GM12865 (cell line): Measurements from ENCODE around the gene EMX1.

Experiments used
- DNase-seq: peaks from one replicate; pipeline ENCODE4 v3.0.0; 2010; ENCODE audit warnings: low read depth
- H3K4me3 ChIP-seq: 2 replicates; pipeline ENCODE4 v1.5.1; 2011; ENCODE audit warnings: mild to moderate bottlenecking, low read depth, low read length, control low read depth
- CTCF ChIP-seq: IDR thresholded peaks from 2 replicates; pipeline ENCODE4 v1.5.1; 2011; ENCODE audit warnings: low read length, control low read depth, low read depth, inconsistent platforms; ENCODE audit not compliant: insufficient read depth; ENCODE audit errors: missing control alignments

EMX1 gene

DNA sequence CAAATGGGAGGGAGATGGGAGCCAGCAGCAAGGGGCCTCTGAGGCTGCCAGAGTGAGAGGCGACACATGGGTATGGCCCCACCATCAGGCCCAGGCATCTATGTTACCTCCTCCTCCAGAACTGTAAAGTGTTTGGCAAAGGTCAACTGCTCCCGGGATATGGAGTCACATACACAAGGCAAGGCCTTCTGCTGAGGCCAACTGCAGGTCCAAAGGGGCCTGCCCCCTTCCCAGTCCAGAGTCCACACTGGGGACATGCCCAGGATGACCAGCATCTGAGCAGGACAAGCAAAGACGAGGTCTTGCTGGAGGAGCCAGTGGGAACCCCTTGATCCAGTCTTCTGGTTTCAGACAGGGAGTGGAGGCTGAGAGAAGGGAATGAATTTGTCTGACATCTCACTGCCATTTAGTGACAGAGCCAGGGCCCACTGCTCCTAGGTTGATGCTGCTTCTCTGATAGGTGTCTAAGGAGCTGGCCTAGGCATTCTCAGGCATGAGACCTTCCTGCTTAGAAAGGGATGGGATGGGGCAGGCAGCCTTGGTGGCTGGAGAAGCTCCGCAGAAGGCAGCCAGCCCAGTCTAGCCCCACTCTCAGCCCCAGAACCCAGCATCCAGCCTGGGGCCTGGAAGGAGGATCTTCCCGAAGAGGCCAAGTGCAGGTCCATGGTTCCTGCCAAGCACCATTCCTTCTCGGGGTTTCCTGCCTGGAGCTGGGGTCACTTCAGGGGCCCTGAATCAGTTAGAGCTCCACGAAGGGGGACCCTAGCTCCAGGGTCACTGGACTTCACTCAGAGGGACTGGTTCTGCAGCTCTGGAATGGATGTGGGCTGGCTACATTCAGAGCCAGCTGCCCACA lies 26.4 kb downstream of the EMX1 start:
- no peak for TF ChIP-seq CTCF
- DNase-seq, result no peak

DNA sequence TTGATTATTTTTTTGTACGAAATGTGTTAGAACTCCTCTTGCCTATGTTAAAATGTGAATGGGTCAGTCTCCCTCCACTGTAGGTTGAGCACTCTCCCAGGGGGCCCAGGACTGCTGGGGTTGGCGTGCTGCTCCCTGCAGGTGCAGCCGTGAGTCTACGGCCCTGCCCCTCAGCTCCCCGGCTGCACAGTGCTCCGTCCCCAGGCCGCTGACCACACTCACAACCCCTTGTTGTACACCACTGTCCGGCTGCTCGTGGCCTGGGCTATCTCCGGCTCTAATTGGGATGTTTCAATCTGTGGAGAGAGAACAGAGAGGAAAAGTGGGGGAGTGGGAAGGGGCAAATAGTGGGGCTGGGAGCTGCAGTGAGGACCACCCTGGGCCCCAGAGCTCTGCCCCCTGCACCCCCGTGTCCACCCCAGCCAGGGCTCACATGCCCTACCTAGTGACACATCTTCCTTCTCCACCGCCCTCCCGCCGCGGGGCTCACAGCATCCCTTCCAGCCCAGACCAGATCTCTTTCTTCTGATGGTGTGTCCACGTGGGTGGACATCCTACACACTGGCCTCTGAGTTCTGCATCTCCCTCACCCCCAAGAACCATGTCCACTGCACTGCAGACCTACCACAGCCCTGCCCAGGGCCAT lies 27.6 kb downstream of the EMX1 start:
- DNase-seq, result no peak
- TF ChIP-seq CTCF, result no peak
- H3K4me3 ChIP-seq, result no peak overlapping the region

More for the DNA sequence above, 26.4 kb downstream of the EMX1 start:
- no peak overlapping the region for H3K4me3 ChIP-seq

GRCh38 chr2:72945450-72946019 lies 28.2 kb downstream of the EMX1 start:
- DNase-seq, result no peak
- no peak for TF ChIP-seq CTCF
- no peak overlapping the region for H3K4me3 ChIP-seq

DNA sequence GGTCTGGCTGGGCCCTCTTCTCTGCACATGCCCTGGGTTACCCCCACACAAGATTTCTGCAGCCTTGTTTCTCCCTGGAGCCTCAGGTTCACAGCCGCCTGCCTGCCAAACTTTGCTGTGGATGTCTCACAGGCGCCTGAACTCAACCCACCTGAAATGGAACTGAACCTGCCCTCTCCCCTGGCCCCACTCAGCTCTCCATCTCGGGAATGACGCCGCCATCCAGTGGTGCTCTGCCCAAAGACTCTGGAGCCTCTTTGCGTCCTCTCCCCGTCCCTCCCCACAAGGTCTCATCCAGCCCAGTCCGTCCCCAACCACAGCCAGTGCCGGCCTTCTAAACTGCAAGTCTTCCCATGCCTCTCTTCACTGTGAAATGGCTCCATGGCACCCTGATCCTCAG lies 29.1 kb downstream of the EMX1 start:
- no peak for DNase-seq
- no peak overlapping the region for H3K4me3 ChIP-seq
- no peak for TF ChIP-seq CTCF

GRCh38 chr2:72947952-72948830 lies 30.9 kb downstream of the EMX1 start:
- TF ChIP-seq CTCF, result no peak
- no peak for DNase-seq
- H3K4me3 ChIP-seq, result no peak overlapping the region

GRCh38 chr2:72949045-72949444 lies 31.7 kb downstream of the EMX1 start:
- DNase-seq, result no peak
- no peak overlapping the region for H3K4me3 ChIP-seq
- TF ChIP-seq CTCF, result no peak
